SK-N-SH (cell line): ENCODE measurements around the gene WHRN. TPM values are rescaled to one million over a fixed set of nuclear protein-coding genes. Genes with fewer than 3 reads are reported as not detected.

Experiments
- CTCF ChIA-PET: fragments of 300-600, 350-600 bp; formaldehyde crosslinking; extraction: SDS; loops from one replicate; lab custom pipeline; 2021; lab: Yijun Ruan, JAX
- POLR2A ChIA-PET: fragments of 350-600 bp; sonication (Branson Sonifier 250); formaldehyde crosslinking; extraction: SDS; loops from one replicate; lab custom pipeline; 2020; ENCODE audit warnings: antibody characterized with exemption, inconsistent platforms; lab: Yijun Ruan, JAX
- DNase-seq: peaks from one replicate; pipeline ENCODE4 v3.0.0; 2012
- H2AFZ ChIP-seq: fragments of 200-600 bp; sonication (generic); 2 replicates; pipeline ENCODE4 v1.8.1; 2016; ENCODE audit warnings: antibody characterized with exemption, mild to moderate bottlenecking, low read depth
- H3F3A ChIP-seq: fragments of 200-600 bp; sonication (generic); replicated peaks from 2 replicates; pipeline ENCODE3; 2016; ENCODE audit warnings: antibody characterized with exemption, mild to moderate bottlenecking; ENCODE audit not compliant: insufficient read depth
- H3K27ac ChIP-seq, 2 experiments: fragments of 200-500 bp in 1 of 2; fragments of 200-600 bp in 1 of 2; sonication (Bioruptor generic) in 1 of 2; sonication (generic), shearing (Covaris generic) in 1 of 2; 2 replicates each; pipeline versions ENCODE4 v1.5.1 to v1.6.1; 2014 to 2016; ENCODE audit warnings: low read depth in 2 of 2, inconsistent platforms in 1 of 2, low read length in 1 of 2, mild to moderate bottlenecking in 1 of 2, mixed read lengths in 1 of 2
- H3K27me3 ChIP-seq: fragments of 200-600 bp; sonication (generic), shearing (Covaris generic); 2 replicates; pipeline ENCODE4 v1.6.1; 2016; ENCODE audit warnings: mixed run types; ENCODE audit not compliant: insufficient read depth
- H3K36me3 ChIP-seq, 2 experiments: fragments of 200-500 bp in 1 of 2; fragments of 200-600 bp in 1 of 2; sonication (Bioruptor generic) in 1 of 2; sonication (generic) in 1 of 2; replicated peaks in 1 of 2; 2 replicates each; pipeline versions ENCODE3 to v1.5.1; 2014 to 2016; ENCODE audit warnings: low read length in 1 of 2, mild to moderate bottlenecking in 1 of 2; ENCODE audit not compliant: insufficient read depth in 2 of 2, control insufficient read depth in 1 of 2
- H3K4me1 ChIP-seq, 2 experiments: fragments of 200-500 bp in 1 of 2; fragments of 200-600 bp in 1 of 2; sonication (Bioruptor generic) in 1 of 2; sonication (generic), shearing (Covaris generic) in 1 of 2; 2 replicates each; pipeline versions ENCODE4 v1.5.1 to v1.6.1; 2014 to 2016; ENCODE audit warnings: low read depth in 1 of 2, low read length in 1 of 2, mixed run types in 1 of 2; ENCODE audit not compliant: insufficient read depth in 2 of 2, control insufficient read depth in 1 of 2
- H3K4me2 ChIP-seq: fragments of 200-600 bp; sonication (generic), shearing (Covaris generic); 2 replicates; pipeline ENCODE4 v1.6.1; 2017; ENCODE audit warnings: mixed run types
- H3K4me3 ChIP-seq, 2 experiments: fragments of 200-500 bp in 1 of 2; fragments of 200-600 bp in 1 of 2; sonication (Bioruptor generic) in 1 of 2; sonication (generic), shearing (Covaris generic) in 1 of 2; 2 replicates each; pipeline versions ENCODE4 v1.5.1 to v1.8.1; 2014 to 2016; ENCODE audit warnings: low read depth in 2 of 2, inconsistent platforms in 1 of 2, low read length in 1 of 2, mild to moderate bottlenecking in 1 of 2, mixed read lengths in 1 of 2, moderate library complexity in 1 of 2
- H3K79me2 ChIP-seq: fragments of 200-600 bp; sonication (generic); 2 replicates; pipeline ENCODE4 v1.8.1; 2017; ENCODE audit warnings: mild to moderate bottlenecking; ENCODE audit not compliant: insufficient read depth
- H3K9ac ChIP-seq: fragments of 200-600 bp; sonication (generic); 2 replicates; pipeline ENCODE4 v1.6.1; 2017; ENCODE audit warnings: mixed run types
- H3K9me2 ChIP-seq: fragments of 200-600 bp; sonication (generic); 2 replicates; pipeline ENCODE4 v1.6.1; 2017; ENCODE audit warnings: mixed run types
- H3K9me3 ChIP-seq: fragments of 200-600 bp; sonication (generic); 2 replicates; pipeline ENCODE4 v1.6.1; 2017; ENCODE audit warnings: mixed run types, mild to moderate bottlenecking, moderate library complexity
- H4K20me1 ChIP-seq: fragments of 200-600 bp; sonication (generic); 2 replicates; pipeline ENCODE4 v1.6.1; 2017; ENCODE audit warnings: mild to moderate bottlenecking, mixed run types; ENCODE audit not compliant: insufficient read depth
- EP300 ChIP-seq, 2 experiments: IDR thresholded peaks; 2 replicates each; pipeline versions ENCODE4 v1.4.0 to v1.6.1; 2012; ENCODE audit warnings: borderline replicate concordance in 1 of 2, low read depth in 1 of 2, low read length in 1 of 2
- FOXJ3 ChIP-seq: sonication (generic); formaldehyde crosslinking; IDR thresholded peaks from 2 replicates; pipeline ENCODE4 v1.5.1; 2020; ENCODE audit warnings: mild to moderate bottlenecking, missing genetic modification reagents
- JUND ChIP-seq: IDR thresholded peaks from 2 replicates; pipeline ENCODE4 v1.4.0; 2012
- MEF2A ChIP-seq: IDR thresholded peaks from 2 replicates; pipeline ENCODE4 v1.4.0; 2012; ENCODE audit warnings: low read depth, borderline replicate concordance
- RFX5 ChIP-seq: IDR thresholded peaks from 2 replicates; pipeline ENCODE4 v1.6.1; 2012; ENCODE audit warnings: mild to moderate bottlenecking, improper control_type of control experiment, low read length
- SIN3A ChIP-seq: IDR thresholded peaks from 2 replicates; pipeline ENCODE4 v1.6.1; 2012; ENCODE audit warnings: low read depth, mild to moderate bottlenecking, low read length, moderate library complexity, borderline replicate concordance
- TCF12 ChIP-seq: IDR thresholded peaks from 2 replicates; pipeline ENCODE4 v1.4.0; 2012
- TEAD4 ChIP-seq: IDR thresholded peaks from 2 replicates; pipeline ENCODE4 v1.4.0; 2012; ENCODE audit warnings: mild to moderate bottlenecking, borderline replicate concordance; ENCODE audit not compliant: insufficient read depth
- USF2 ChIP-seq: fragments of 150-350 bp; IDR thresholded peaks from 2 replicates; pipeline ENCODE4 v1.6.1; 2017; ENCODE audit warnings: antibody characterized with exemption, low read length, low read depth, borderline replicate concordance
- YY1 ChIP-seq: IDR thresholded peaks from 2 replicates; pipeline ENCODE4 v1.4.0; 2012; ENCODE audit warnings: low read depth, mild to moderate bottlenecking
- WGBS: methylation state at CpG from one replicate; pipeline ENCODE4 v1.1.6; 2017; ENCODE audit warnings: low lambda C conversion rate; 5-methylcytosine and 5-hydroxymethylcytosine counted together
- polyA plus RNA-seq, 3 experiments: library from polyadenylated mRNA; depleted of rRNA; stranded (reverse); fragments of >200 nt; gene quantifications; 2 replicates each; pipeline ENCODE4 v1.2.3, GENCODE V29; 2012
- TF ChIP-seq, protein P1 (sequence below): IDR thresholded peaks from 2 replicates; pipeline ENCODE4 v1.6.1; 2012; ENCODE audit warnings: mild to moderate bottlenecking, low read depth, low read length, moderate library complexity
- TF ChIP-seq, protein P2 (sequence below): fragments of 150-350 bp; IDR thresholded peaks from 2 replicates; pipeline ENCODE4 v1.6.1; 2016; ENCODE audit warnings: mild to moderate bottlenecking, low read depth, low read length

The WHRN gene
- polyA plus RNA-seq, 1 of the 3 experiments (the other 2 are of a cell fraction) = 4.6 TPM

DNA sequence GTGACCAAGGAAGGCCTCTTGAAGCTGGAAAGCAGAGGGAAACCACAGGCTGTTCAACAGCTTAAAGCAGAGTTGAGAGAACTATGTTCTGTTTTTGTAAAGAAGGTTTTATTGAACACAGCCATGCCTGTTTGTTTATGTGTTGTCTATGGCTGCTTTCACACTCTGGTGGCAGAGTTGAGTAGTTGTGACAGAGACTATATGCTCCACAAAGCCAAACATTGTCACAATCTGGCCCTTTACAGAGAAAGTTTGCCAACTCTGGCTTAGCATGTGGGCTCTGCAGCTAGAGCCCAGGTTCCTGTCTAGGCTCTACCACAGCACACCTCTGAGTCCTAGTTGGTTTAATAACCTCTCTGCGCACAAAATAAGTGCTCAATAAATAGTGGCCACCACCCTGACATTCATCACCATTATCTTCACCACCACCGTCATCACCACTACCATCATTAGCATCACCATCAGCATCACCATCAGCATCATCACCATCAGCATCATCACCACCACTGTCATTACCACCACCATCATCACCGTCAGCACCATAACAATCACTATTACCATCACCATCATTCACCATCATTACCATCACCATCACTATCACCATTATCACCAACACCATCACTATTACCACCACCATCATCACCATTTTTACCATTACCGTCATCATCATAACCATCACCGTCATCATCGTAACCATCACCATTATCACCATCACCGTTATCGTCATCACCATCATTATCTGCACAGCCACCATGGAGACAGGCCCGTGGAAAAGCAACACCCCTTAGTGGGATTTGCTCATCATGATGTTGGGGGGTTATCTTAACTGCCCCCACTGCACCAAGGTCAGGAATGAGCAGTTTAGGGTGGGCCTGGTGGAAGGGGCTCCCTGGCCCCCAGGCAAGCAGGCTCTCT lies 135.8 kb downstream of the WHRN start:
- H3K4me1 ChIP-seq = peaks cover 5 to 18% of the 10 kb centered on the region in 2 experiments; a peak in 2 of 4 replicates
- no peak for DNase-seq
- no peaks in the 10 kb centered on the region for H3K36me3 ChIP-seq
- no peak overlapping the region for H3K4me2 ChIP-seq
- no peaks in the 10 kb centered on the region for H3K27me3 ChIP-seq
- no peak overlapping the region for H2AFZ ChIP-seq
- no peaks in the 10 kb centered on the region for H3K79me2 ChIP-seq
- WGBS = 95% methylated on average over 9 of the region's 9 CpGs
- no peak overlapping the region for H3K9ac ChIP-seq
- H4K20me1 ChIP-seq = no peaks in the 10 kb centered on the region
- ChIA-PET CTCF (interaction anchor here (0.6 kb wide), 1 partner anchor 31 kb away, joined by 3 read pairs; no protein-coding TSS in a partner anchor), POLR2A (no interaction called here)
- TF ChIP-seq TEAD4 = no peak
- TF ChIP-seq TCF12 = no peak
- H3F3A ChIP-seq = peaks cover 3% of the 10 kb centered on the region
- no peak overlapping the region for H3K27ac ChIP-seq
- H3K9me3 ChIP-seq = no peaks in the 10 kb centered on the region
- no peaks in the 10 kb centered on the region for H3K9me2 ChIP-seq
- H3K4me3 ChIP-seq = no peak overlapping the region

- TF ChIP-seq EP300 (IDR thresholded peaks at IDR 0.05; ENCODE audit: borderline replicate concordance in 1 of 2, low read depth in 1 of 2, low read length in 1 of 2) = no peak
- TF ChIP-seq MEF2A = no peak
- TF ChIP-seq SIN3A = no peak
- Histone ChIP-seq H3K27me3 (no peaks in the 10 kb centered on the region), H2AFZ (no peak overlapping the region), H3K4me2 (no peak overlapping the region), H4K20me1 (no peaks in the 10 kb centered on the region), H3F3A (peaks cover 3% of the 10 kb centered on the region), H3K79me2 (no peaks in the 10 kb centered on the region), H3K4me1 (peaks cover 5 to 18% of the 10 kb centered on the region in 2 experiments; a peak in 2 of 4 replicates), H3K9me3 (no peaks in the 10 kb centered on the region), H3K4me3 (no peak overlapping the region), H3K36me3 (no peaks in the 10 kb centered on the region), H3K27ac (no peak overlapping the region), H3K9ac (no peak overlapping the region), H3K9me2 (no peaks in the 10 kb centered on the region)
- 94% methylated on average over 5 of the region's 14 CpGs for WGBS
- DNase-seq = no peak
- ChIA-PET CTCF (interaction anchor here (1.0 to 1.2 kb wide), 2 partner anchors 28 to 260 kb away, joined by 3 to 4 read pairs; no protein-coding TSS in a partner anchor), POLR2A (no interaction called here)
Observed at GRCh38 chr9:114367772-114368569, 137.3 kb downstream of the WHRN start.

DNA sequence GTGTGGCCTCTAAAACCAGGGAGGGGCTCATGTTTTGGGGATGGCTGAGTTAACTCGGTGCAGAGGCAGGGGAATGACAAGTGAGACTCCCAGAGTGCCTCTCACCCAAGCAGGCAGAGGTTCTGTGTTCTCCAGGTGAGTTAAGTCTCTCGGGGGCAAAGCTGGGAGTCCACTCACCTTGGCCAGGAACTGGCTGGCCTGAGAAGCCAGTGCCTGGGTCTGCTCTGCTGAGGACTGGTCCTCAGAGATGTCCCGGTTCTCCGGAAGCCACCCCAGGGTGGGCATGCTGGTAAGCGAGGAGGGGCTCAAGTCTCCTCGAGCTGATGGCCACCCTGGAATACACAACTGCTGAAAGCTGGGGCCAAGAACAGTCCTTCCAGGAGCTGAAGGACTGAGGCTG lies 137.9 kb downstream of the WHRN start:
- Histone ChIP-seq H2AFZ (no peak overlapping the region), H3K27me3 (no peaks in the 10 kb centered on the region), H3K9ac (no peak overlapping the region), H3K4me2 (no peak overlapping the region), H3K4me1 (peaks cover 5 to 16% of the 10 kb centered on the region in 2 experiments; a peak in 2 of 4 replicates), H3K27ac (no peak overlapping the region), H3K36me3 (no peaks in the 10 kb centered on the region), H3F3A (peaks cover 3% of the 10 kb centered on the region), H4K20me1 (no peaks in the 10 kb centered on the region), H3K4me3 (no peak overlapping the region), H3K9me3 (no peaks in the 10 kb centered on the region), H3K9me2 (no peaks in the 10 kb centered on the region), H3K79me2 (no peaks in the 10 kb centered on the region)
- POLR2A ChIA-PET = no interaction called here
- no peak for DNase-seq
- WGBS = 89% methylated on average over 1 of the region's 6 CpGs
- CTCF ChIA-PET = interaction anchor here (1.0 to 1.2 kb wide), 2 partner anchors 28 to 259 kb away, joined by 3 to 4 read pairs; no protein-coding TSS in a partner anchor
- TF ChIP-seq YY1 = no peak
- TF ChIP-seq RFX5 = no peak
- TF ChIP-seq, protein P1, sequence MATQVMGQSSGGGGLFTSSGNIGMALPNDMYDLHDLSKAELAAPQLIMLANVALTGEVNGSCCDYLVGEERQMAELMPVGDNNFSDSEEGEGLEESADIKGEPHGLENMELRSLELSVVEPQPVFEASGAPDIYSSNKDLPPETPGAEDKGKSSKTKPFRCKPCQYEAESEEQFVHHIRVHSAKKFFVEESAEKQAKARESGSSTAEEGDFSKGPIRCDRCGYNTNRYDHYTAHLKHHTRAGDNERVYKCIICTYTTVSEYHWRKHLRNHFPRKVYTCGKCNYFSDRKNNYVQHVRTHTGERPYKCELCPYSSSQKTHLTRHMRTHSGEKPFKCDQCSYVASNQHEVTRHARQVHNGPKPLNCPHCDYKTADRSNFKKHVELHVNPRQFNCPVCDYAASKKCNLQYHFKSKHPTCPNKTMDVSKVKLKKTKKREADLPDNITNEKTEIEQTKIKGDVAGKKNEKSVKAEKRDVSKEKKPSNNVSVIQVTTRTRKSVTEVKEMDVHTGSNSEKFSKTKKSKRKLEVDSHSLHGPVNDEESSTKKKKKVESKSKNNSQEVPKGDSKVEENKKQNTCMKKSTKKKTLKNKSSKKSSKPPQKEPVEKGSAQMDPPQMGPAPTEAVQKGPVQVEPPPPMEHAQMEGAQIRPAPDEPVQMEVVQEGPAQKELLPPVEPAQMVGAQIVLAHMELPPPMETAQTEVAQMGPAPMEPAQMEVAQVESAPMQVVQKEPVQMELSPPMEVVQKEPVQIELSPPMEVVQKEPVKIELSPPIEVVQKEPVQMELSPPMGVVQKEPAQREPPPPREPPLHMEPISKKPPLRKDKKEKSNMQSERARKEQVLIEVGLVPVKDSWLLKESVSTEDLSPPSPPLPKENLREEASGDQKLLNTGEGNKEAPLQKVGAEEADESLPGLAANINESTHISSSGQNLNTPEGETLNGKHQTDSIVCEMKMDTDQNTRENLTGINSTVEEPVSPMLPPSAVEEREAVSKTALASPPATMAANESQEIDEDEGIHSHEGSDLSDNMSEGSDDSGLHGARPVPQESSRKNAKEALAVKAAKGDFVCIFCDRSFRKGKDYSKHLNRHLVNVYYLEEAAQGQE = no peak
- TF ChIP-seq FOXJ3 = no peak
- no peak for TF ChIP-seq TCF12
- TF ChIP-seq TEAD4 = no peak
- TF ChIP-seq JUND = no peak
- TF ChIP-seq, protein P2, sequence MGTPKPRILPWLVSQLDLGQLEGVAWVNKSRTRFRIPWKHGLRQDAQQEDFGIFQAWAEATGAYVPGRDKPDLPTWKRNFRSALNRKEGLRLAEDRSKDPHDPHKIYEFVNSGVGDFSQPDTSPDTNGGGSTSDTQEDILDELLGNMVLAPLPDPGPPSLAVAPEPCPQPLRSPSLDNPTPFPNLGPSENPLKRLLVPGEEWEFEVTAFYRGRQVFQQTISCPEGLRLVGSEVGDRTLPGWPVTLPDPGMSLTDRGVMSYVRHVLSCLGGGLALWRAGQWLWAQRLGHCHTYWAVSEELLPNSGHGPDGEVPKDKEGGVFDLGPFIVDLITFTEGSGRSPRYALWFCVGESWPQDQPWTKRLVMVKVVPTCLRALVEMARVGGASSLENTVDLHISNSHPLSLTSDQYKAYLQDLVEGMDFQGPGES = no peak
- no peak for TF ChIP-seq MEF2A
- TF ChIP-seq USF2 = no peak
